BE2C (cell line): Measurements from ENCODE around the gene USP36.
"Not testable (repeated sequence)": the region's sequence is repeated elsewhere in the genome, so short reads cannot be mapped to it uniquely, and the experiment has no call there.

ENCODE experiments used
- DNase-seq: peaks from one replicate; pipeline ENCODE4 v3.0.0-alpha.2; 2020
- H3K27me3 ChIP-seq: fragments of 250-450 bp; sonication (Bioruptor Pico); 2 replicates; pipeline ENCODE4 v1.5.1; 2020; ENCODE audit warnings: mild to moderate bottlenecking
- H3K36me3 ChIP-seq: fragments of 250-450 bp; sonication (Bioruptor Pico); 2 replicates; pipeline ENCODE4 v1.5.1; 2020; ENCODE audit warnings: mild to moderate bottlenecking
- H3K4me1 ChIP-seq: fragments of 250-450 bp; sonication (Bioruptor Pico); 2 replicates; pipeline ENCODE4 v1.5.1; 2020
- H3K4me3 ChIP-seq: 2 replicates; pipeline ENCODE4 v1.5.1; 2011; ENCODE audit warnings: low read depth, low read length
- H3K9me3 ChIP-seq: fragments of 250-450 bp; sonication (Bioruptor Pico); 2 replicates; pipeline ENCODE4 v1.5.1; 2020
- TF ChIP-seq, protein P1 (sequence below): IDR thresholded peaks from 2 replicates; pipeline ENCODE4 v1.5.1; 2012; ENCODE audit warnings: mild to moderate bottlenecking, low read depth, low read length

USP36 gene

DNA sequence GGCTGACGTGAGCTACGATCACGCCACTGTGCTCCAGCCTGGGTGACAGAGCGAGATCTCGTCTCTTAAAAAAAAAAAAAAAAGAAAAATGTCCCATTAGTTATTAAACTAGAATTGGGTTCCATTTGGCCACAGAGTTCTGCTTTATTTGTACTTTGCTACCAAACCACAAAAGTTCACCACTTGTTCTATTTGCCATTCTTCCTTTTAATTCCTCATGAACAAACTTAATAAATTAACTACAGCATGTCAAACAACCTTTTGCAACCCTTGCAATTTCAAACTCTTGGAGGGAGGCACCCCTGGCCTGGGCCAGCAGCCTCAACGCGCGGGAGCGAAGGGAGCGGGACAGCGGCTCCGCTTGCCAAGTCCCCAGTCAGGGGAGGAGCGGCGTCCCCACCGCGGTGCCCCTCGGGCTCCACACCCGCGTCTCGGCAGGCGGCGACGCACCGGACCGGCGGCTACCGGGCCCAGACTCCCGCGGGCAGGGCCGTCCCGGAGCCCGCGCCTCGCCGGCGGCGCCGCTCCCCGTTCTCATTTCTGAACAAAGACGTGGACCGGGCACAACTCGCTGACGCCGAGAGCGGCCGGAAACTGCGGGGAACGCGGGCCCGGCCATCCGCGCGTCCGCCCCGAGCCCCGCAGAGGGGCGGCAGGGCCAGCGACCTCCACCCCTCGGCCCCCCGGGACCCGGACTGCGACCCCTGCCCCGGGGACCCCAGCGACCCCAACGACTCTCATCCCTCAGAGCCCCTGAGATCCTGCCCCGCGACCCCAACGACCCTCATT, 59.3 kb downstream of the USP36 start:
- H3K4me3 ChIP-seq, result peak overlapping the region; percentile 67
- H3K9me3 ChIP-seq, result no peaks in the 10 kb centered on the region
- no peaks in the 10 kb centered on the region for H3K27me3 ChIP-seq
- 0 out of 2 replicates have a peak, but pooled peaks cover 2% of the 10 kb centered on the region for H3K4me1 ChIP-seq
- no peaks in the 10 kb centered on the region; the same call in 1 of the 2 replicates for H3K36me3 ChIP-seq
- TF ChIP-seq, protein P1, sequence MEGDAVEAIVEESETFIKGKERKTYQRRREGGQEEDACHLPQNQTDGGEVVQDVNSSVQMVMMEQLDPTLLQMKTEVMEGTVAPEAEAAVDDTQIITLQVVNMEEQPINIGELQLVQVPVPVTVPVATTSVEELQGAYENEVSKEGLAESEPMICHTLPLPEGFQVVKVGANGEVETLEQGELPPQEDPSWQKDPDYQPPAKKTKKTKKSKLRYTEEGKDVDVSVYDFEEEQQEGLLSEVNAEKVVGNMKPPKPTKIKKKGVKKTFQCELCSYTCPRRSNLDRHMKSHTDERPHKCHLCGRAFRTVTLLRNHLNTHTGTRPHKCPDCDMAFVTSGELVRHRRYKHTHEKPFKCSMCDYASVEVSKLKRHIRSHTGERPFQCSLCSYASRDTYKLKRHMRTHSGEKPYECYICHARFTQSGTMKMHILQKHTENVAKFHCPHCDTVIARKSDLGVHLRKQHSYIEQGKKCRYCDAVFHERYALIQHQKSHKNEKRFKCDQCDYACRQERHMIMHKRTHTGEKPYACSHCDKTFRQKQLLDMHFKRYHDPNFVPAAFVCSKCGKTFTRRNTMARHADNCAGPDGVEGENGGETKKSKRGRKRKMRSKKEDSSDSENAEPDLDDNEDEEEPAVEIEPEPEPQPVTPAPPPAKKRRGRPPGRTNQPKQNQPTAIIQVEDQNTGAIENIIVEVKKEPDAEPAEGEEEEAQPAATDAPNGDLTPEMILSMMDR, result no peak
- DNase-seq, result peak; percentile 61

DNA sequence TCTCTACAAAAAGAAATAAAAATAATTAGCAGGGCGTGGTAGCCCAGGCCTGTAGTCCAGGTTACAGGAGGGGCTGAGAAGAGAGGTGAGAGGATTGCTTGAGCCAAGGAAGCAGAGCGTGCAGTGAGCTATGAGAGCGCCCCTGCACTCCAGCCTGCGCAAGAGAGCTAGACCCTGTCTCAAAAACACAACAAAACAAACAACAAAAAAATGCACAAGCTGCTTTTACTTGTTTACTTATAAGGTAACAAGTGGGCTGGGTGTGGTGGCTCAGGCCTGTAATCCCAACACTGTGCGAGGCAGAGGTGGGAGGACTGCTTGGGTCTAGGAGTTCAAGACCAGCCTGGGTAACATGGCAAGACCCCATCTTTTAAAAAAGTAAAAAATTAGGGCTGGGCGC, 60.3 kb downstream of the USP36 start:
- Histone ChIP-seq H3K27me3 (no peaks in the 10 kb centered on the region), H3K9me3 (no peaks in the 10 kb centered on the region), H3K36me3 (no peaks in the 10 kb centered on the region; the same call in 1 of the 2 replicates), H3K4me3 (no peak overlapping the region), H3K4me1 (0 out of 2 replicates have a peak, but pooled peaks cover 2% of the 10 kb centered on the region)
- no peak for DNase-seq
- TF ChIP-seq, protein P1, result no peak

DNA sequence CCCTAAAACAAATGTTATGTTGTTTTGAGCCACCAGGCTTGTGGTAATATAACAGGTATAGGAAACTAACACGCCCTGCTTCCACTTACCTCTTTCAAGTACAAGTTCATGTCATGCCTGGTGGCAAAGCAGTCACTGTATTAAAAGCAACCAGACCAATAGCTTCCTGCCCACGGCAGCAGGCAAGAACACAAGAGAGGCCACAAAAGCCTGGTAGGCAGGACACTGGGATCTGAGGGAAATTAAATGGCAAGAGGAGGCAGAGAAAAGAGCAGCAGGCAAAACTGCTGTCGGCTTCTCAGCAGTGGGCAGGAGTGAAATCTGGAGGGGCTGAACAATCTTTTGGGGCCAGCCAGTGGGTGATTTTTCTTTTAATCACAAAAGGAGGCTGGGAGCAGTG, 60.8 kb downstream of the USP36 start:
- Histone ChIP-seq H3K9me3 (no peaks in the 10 kb centered on the region), H3K4me1 (peaks cover 2% of the 10 kb centered on the region; the same call in 1 of the 2 replicates), H3K27me3 (no peaks in the 10 kb centered on the region), H3K36me3 (no peaks in the 10 kb centered on the region; the same call in 1 of the 2 replicates), H3K4me3 (no peak overlapping the region)
- DNase-seq, result no peak
- TF ChIP-seq, protein P1, result no peak

DNA sequence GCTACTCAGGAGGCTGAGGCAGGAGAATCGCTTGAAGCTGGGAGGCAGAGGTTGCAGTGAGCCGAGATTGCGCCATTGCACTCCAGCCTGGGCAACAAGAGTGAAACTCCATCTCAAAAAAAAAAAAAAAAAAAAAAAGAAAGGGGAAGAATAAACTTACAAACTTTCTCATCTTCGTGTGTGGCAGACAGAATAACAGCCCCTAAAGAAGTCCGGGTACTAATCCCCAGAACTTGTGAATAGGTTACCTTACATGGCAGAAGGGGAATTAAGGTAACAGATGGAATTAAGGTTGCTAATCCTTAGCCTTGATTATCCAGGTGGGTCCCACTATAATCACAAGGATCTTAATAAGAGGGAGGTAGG, 61.3 kb downstream of the USP36 start:
- H3K9me3 ChIP-seq, H3K27me3 ChIP-seq, DNase-seq, H3K36me3 ChIP-seq, H3K4me3 ChIP-seq, H3K4me1 ChIP-seq: not testable (repeated sequence)

DNA sequence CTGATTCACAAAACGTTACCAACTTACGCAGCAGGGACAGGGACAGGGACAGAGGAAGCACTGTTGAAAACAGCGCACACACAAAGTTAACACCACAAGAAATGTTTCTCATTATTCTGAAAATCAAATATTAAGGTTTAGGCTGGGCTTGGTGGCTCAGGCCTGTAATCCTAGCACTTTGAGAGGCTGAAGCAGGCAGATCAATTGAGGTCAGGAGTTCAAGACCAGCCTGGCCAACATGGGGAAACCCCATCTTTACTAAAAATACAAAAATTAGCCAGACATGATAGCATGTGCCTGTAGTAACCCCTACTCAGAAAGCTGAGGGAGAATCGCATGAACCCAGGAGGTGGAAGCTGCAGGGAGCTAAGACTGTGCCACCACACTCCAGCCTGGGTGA, 62.7 kb downstream of the USP36 start:
- DNase-seq, result no peak
- peaks cover 2% of the 10 kb centered on the region; the same call in 1 of the 2 replicates for H3K4me1 ChIP-seq
- H3K4me3 ChIP-seq, result no peak overlapping the region

DNA sequence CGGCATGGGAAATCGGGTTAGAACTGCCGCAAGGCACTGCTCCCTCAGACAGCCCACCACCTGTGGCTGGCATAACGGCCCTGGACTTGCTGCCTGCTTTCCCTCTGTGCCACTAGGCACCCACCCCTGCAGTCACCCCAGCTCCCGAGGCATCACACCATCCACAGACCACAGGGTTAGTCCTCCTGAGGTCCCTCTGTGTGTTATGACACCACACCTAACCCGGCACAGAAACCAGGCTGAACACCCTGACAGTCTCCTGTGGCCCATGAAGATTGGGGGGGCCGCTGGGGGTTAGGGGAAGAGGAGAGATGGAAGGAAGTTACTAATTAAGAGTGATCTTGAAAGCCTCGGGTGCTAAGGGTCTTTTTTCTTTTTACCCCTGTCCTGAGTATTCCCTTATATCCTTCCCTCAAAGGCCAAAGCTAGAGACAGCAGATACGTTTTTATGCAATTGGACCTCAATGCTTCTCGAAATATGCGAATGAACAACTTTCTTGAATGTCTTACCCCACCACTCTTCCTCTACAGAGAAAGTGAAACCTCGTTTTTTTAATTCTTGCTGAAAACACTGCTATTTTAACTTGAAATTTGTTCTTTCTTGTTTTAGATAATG, 65.5 kb downstream of the USP36 start:
- no peaks in the 10 kb centered on the region; the same call in 1 of the 2 replicates for H3K4me1 ChIP-seq

More for the DNA sequence above, 62.7 kb downstream of the USP36 start:
- Histone ChIP-seq H3K36me3 (no peaks in the 10 kb centered on the region; the same call in 1 of the 2 replicates), H3K9me3 (no peaks in the 10 kb centered on the region), H3K27me3 (no peaks in the 10 kb centered on the region)
- TF ChIP-seq, protein P1, result no peak

More for the DNA sequence above, 65.5 kb downstream of the USP36 start:
- TF ChIP-seq, protein P1, result no peak
- DNase-seq, result no peak
- Histone ChIP-seq H3K27me3 (no peaks in the 10 kb centered on the region), H3K4me3 (no peak overlapping the region), H3K36me3 (no peaks in the 10 kb centered on the region), H3K9me3 (no peaks in the 10 kb centered on the region)
